ENCODE results near the gene SLC35D2.

The SLC35D2 gene

DNA sequence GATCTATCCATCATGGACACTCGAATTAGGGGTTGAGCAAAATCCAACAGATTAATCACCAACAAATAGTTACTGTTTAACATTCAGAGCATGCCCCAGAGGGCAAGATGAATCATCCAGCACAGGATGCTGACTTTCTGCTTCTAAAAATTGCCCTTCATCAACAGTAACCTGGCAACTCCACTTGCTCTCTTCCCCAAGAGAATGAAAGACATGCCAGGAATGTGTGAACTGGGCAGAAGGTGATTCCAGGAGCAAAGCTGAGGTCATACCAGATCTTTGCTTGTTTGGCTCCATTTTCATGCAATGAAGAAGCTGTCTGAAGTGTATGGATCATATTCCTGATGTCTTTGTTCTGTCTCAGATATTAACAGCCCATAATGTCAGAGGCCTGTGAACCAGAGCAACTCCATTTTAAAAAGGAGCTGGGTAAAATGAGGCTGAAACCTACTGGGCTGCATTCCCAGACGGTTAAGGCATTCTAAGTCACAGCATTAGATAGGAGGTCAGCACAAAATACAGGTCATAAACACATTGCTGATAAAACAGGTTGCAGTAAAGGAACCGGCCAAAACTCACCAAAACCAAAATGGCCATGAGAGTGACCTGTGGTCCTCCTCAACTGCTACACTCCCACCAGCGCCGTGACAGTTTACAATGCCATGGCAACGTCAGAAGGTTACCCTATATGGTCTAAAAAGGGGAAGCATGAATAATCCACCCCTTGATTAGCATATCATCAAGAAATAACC, 37.1 kb upstream of the SLC35D2 start:
- peak overlapping the region; percentile 98 for H3K4me3 ChIP-seq (ENCODE audit: low read depth, low read length)
- TF ChIP-seq, protein P1, sequence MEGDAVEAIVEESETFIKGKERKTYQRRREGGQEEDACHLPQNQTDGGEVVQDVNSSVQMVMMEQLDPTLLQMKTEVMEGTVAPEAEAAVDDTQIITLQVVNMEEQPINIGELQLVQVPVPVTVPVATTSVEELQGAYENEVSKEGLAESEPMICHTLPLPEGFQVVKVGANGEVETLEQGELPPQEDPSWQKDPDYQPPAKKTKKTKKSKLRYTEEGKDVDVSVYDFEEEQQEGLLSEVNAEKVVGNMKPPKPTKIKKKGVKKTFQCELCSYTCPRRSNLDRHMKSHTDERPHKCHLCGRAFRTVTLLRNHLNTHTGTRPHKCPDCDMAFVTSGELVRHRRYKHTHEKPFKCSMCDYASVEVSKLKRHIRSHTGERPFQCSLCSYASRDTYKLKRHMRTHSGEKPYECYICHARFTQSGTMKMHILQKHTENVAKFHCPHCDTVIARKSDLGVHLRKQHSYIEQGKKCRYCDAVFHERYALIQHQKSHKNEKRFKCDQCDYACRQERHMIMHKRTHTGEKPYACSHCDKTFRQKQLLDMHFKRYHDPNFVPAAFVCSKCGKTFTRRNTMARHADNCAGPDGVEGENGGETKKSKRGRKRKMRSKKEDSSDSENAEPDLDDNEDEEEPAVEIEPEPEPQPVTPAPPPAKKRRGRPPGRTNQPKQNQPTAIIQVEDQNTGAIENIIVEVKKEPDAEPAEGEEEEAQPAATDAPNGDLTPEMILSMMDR (IDR thresholded peaks at IDR 0.05; ENCODE audit: insufficient read depth, low read depth, low read length, missing control alignments), result no peak
- peak; percentile 70 for DNase-seq (ENCODE audit: low read depth)

DNA sequence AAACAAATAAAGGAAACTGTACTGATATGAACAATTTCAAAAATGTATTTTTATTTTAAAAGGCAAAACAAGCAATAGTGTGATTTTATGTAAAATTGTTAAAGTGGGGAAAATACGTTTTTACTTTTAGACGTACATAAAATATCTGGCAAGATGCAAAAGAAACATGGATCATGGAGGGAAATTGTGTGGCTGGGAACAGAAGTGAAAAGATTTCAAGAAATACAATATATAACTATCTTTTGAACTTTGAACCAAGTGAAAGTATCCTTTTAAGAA, 36.1 kb upstream of the SLC35D2 start:
- DNase-seq (ENCODE audit: low read depth), result no peak
- TF ChIP-seq, protein P1 (IDR thresholded peaks at IDR 0.05; ENCODE audit: insufficient read depth, low read depth, low read length, missing control alignments), result no peak
- peak overlapping the region; percentile 98 for H3K4me3 ChIP-seq (ENCODE audit: low read depth, low read length)

DNA sequence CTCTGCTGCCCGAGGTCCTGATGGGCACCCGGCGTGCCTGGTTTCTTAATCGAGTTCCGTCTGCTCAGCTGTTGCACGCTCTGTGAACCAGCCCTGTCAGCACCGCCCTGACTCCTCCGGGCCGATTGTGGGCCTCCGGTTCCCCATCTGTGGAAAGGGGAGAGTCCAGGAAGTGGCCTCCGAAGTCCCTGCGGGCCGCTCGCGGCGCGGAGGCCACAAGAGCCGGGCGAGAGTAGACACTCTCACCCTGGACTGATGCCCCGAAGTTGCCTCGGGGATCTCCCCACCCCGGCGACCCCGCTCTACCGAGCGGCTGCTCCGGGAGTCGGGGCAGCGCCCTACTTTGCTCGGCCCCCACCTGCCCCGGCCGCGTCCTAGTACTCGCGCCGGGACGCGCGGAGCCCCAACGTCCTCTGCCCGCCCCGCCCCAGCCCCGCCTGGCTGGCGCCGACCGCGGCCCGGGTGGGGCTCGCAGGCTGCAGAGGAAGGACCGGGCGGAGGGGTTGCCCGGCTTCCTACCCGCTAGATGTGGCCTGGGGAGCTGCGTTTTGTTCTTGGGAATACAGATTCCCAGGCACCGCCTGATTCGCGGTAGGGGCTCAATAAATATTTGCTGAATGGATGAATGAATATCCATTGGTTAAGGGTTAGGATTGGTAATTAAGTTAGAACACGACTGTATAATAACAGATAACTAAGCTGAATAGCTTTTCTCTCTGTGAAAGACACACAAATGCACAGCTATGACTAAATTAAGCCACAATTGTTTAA, 35.6 kb upstream of the SLC35D2 start:
- TF ChIP-seq, protein P1 (IDR thresholded peaks at IDR 0.05; ENCODE audit: insufficient read depth, low read depth, low read length, missing control alignments), result no peak
- peak; percentile 88 for DNase-seq (ENCODE audit: low read depth)
- peak overlapping the region; percentile 98 for H3K4me3 ChIP-seq (ENCODE audit: low read depth, low read length)

DNA sequence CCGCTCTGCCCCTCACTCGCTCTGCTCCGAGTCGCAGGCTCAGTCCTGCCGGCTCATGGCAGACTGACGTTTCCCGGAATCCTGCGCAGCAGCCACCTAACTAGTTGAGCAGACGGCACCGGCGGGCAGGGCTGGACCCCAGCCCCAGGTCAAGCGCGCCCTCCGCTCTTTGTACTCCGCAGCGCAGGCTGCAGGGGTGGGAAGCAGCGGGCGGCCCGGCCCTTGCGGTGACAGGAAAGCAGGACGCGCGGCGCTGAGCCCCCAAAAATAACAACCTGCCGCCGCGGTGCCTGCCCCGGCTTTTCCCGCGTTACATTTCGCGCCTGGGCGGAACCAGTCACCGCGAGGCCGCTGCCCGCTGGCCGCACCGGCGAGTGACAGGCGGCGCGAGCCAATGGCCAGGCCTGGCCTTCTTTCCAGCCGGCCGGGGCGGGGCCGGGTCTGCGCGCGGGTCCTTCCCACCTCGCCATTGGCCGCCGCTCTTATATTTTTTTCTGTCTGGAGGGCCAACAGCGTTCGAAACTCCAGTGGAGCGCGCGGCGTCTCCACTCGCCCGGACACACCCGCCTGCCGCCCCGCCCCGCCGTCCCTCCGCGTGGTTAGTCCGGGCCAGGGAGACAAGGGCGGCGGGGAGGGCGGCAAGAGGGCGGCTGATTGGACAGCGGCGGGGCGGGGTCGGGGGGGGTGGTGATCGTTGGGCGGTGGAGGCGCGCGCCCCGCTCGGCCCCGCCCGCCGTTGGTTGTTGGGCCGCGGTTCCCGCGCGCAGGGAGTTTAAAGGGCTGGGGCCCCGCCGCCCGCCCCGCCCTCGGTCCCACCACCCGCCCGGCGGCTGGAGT, 34.8 kb upstream of the SLC35D2 start, which contains the start of gene ZNF367:
Gene ZNF367 (minus strand): TSS at position 288 of the 837 bp plus-strand sequence. CDS start 338 bp downstream, outside the sequence.
- DNase-seq (ENCODE audit: low read depth), result peak; percentile 99
- TF ChIP-seq, protein P1 (IDR thresholded peaks at IDR 0.05; ENCODE audit: insufficient read depth, low read depth, low read length, missing control alignments), result no peak
- H3K4me3 ChIP-seq (ENCODE audit: low read depth, low read length), result peak within 1 kb of the TSS; percentile 98

DNA sequence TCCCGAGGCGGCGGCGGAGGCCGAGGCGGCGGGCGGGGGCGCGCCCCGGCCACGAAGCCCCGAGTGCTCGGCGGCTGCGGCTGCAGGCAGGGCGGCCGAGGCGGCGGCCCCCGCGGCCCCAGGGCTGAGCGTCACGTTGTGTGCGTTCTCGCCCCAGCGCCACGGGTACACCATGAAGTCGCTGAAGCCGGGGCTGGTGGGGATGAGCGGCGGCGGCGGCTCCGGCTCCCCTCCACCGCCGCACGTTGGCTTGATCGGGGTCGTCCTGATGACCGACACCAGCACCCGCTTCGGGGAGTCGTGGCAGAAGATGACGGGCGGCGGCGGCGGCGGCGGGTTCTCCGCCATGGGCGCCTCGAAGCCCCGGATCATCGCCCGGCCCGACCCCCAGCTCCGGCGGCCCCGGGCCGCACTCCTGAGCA, 34.2 kb upstream of the SLC35D2 start:
- peak overlapping the region; percentile 88 for H3K4me3 ChIP-seq (ENCODE audit: low read depth, low read length)
- no peak for DNase-seq (ENCODE audit: low read depth)
- TF ChIP-seq, protein P1 (IDR thresholded peaks at IDR 0.05; ENCODE audit: insufficient read depth, low read depth, low read length, missing control alignments), result no peak

DNA sequence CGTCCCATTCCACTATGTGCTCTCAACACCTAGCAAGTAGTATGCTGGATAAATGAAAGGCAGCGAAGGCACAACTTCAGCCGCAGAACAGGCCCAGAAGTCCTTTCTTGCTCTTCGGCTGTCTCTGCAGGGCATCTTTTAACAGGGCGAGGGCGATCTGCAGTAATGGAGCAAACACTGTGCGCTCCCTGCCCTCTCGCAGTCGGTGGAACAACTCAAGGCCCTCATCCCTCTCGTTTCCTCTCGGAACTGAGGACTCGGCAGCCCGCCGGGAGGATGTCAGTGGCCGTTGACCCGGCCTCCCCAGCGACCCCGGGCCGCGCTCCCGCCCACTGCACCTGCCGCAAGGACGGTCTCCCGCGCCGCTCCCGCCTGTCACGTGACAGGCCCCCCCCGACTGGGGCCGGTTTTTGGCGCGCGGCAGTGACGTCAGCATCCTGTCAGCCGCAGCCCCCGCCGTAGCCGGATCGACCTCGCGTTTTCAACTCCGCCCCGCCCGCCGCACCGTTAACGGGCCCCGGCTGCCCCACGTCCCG, 33.6 kb upstream of the SLC35D2 start:
- H3K4me3 ChIP-seq (ENCODE audit: low read depth, low read length), result peak overlapping the region; percentile 68
- TF ChIP-seq, protein P1 (IDR thresholded peaks at IDR 0.05; ENCODE audit: insufficient read depth, low read depth, low read length, missing control alignments), result no peak
- DNase-seq (ENCODE audit: low read depth), result peak; percentile 94

All from GM12865 (cell line).